Spleen (tissue), 7 donors: ENCODE results near the gene ST8SIA6.

Experiments used
- CTCF ChIP-seq, 11 experiments: fragments of 200-600 bp in 7 of 11; fragments of 450-650 bp in 4 of 11; sonication (generic) in 4 of 11; IDR thresholded peaks in 8 of 11; conservative IDR thresholded peaks in 3 of 11; 1 replicate in 7 of 11; 2 replicates in 4 of 11; pipeline versions ENCODE4 v1.4.0 to v1.8.0; 2016 to 2021; ENCODE audit warnings: antibody characterized with exemption in 11 of 11, inconsistent platforms in 4 of 11, mild to moderate bottlenecking in 1 of 11
- POLR2A ChIP-seq, 3 donors: fragments of 450-650 bp; IDR thresholded peaks; one replicate each; pipeline ENCODE4 v1.5.1; 2017; ENCODE audit warnings: antibody characterized with exemption in 3 of 3, mild to moderate bottlenecking in 1 of 3
- donor health status: DM: no; HTN: no; CAD: no; lungs with moderate emphysema.
- donor health status: DM: no; HTN: no; CAD: no.
- donor health status: DM: no; HTN: no; CAD: no.

GRCh38 chr10:17278607-17279240, 175.7 kb downstream of the ST8SIA6 start:
- no peak for TF ChIP-seq CTCF (IDR thresholded peaks at IDR 0.05 in 8 of 11, conservative IDR thresholded peaks at IDR 0.05 in 3 of 11)
- no peak for TF ChIP-seq POLR2A (IDR thresholded peaks at IDR 0.05)
